Activated CD4-positive, alpha-beta T cell treated with anti-CD3 and anti-CD28 coated beads, Interleukin-2, amount 50 U/mL, for 24 hours (primary cell): ENCODE data around the gene SHC1.

ENCODE experiments used
- DNase-seq, 2 donors: peaks; one replicate each; pipeline ENCODE4 v3.0.0-alpha.2; 2020; ENCODE audit warnings: low read depth in 1 of 2, low spot score in 1 of 2

Gene SHC1

GRCh38 chr1:155008015-155008941 lies 37.7 kb upstream of the SHC1 start:
- DNase-seq, result peak; percentile 41 to 60

GRCh38 chr1:155007251-155007828 lies 36.8 kb upstream of the SHC1 start:
- DNase-seq, result no peak

GRCh38 chr1:155006601-155007101 lies 36.1 kb upstream of the SHC1 start:
- DNase-seq, result peak in 1 of 2 donors; percentile 46

GRCh38 chr1:155005076-155006011 lies 34.8 kb upstream of the SHC1 start:
- no peak for DNase-seq

GRCh38 chr1:155004352-155005075 lies 34.0 kb upstream of the SHC1 start:
- DNase-seq, result no peak

GRCh38 chr1:155003766-155004351 lies 33.3 kb upstream of the SHC1 start:
- no peak for DNase-seq

GRCh38 chr1:155003227-155003765 lies 32.7 kb upstream of the SHC1 start:
- DNase-seq, result no peak

DNA sequence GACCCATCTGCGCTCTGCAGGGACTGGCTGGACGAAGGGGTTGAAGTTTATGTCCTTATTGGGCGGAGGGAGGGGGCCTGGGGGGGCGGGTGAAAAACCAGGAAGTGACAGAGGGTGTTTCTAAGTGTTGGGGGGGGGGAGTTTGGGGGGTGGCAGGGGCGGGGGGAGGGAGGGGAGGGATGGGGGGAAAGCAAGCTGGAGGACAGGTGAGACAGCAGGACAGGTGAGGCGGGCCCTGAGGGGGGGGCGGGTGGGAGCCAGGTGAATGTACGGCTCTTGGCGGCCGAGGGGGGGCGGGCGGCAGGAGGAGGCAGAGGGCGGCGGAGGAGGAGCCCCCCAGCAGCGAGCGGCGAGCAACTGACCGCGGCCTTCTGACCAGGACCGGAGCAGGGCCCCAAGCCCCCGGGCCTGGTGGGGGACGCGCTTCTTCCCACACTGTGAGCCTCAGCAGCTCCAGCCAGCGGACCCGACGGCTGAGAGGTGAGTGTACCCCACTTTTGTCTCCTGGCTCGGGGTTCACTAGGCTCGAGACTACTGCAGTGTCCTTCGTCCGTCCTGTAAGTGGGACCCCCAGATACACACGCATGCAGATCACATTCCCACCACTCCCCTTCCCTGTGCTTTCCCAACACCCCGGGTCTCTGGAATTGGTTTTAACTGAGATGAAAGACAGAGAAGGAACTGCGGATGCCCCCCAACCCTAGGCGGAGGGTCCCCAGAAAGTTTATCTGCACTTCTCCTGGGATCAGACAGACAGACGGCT lies 32.1 kb upstream of the SHC1 start, which contains the start of gene ZBTB7B:
ZBTB7B (plus strand) TSS at position 339 of the 763 bp plus-strand sequence. CDS start 11,859 bp downstream, outside the sequence.
- DNase-seq, result no peak

DNA sequence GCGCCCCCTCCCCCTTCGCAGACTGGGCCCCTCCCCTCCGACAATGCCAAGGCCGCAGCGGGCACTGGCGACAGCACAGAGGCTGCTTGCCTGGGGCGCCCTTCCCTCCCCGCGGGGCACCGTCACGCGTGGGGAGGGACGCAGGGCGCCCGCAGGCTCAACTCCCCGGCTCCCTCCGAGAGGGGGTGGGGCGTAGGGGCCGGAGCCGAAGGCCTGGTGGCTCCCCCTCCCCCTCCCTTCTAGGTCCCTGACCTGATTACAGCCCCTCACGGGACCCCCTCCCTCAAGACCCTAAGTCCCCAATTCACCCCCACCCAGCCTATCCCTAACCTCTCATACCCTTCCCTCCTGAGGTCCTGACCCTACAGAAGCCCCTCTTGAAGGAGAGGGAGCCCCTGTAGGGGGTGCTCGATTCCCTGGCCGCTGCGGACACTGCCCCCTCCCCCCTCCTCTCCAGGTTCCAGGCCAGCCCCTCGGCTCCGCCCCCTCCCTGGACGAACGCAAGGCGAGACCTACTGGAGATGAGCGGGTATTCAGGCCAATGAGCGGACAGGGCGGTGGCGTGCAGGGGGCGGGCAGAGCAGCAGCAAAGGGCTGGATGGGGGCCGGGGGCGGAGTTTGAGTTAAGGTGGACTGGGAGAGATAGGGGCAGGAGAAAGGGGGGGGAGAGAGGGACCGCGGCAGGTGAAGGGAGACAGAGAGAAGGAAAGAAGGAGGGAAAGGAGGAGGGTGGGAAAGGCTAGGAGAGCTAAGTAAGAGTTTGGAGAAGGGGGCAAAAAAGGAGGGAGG lies 31.3 kb upstream of the SHC1 start:
- peak; percentile 95 to 99 for DNase-seq

- DNase-seq, result peak in 1 of 2 donors; percentile 43
Measured at GRCh38 chr1:155001425-155001674, 30.8 kb upstream of the SHC1 start.

GRCh38 chr1:155000726-155001424 lies 30.3 kb upstream of the SHC1 start:
- peak; percentile 58 to 67 for DNase-seq

- DNase-seq, result no peak
Measured at GRCh38 chr1:155000411-155000725, 29.8 kb upstream of the SHC1 start.

GRCh38 chr1:154999571-155000410 lies 29.2 kb upstream of the SHC1 start:
- DNase-seq, result peak in 1 of 2 donors; percentile 49

DNA sequence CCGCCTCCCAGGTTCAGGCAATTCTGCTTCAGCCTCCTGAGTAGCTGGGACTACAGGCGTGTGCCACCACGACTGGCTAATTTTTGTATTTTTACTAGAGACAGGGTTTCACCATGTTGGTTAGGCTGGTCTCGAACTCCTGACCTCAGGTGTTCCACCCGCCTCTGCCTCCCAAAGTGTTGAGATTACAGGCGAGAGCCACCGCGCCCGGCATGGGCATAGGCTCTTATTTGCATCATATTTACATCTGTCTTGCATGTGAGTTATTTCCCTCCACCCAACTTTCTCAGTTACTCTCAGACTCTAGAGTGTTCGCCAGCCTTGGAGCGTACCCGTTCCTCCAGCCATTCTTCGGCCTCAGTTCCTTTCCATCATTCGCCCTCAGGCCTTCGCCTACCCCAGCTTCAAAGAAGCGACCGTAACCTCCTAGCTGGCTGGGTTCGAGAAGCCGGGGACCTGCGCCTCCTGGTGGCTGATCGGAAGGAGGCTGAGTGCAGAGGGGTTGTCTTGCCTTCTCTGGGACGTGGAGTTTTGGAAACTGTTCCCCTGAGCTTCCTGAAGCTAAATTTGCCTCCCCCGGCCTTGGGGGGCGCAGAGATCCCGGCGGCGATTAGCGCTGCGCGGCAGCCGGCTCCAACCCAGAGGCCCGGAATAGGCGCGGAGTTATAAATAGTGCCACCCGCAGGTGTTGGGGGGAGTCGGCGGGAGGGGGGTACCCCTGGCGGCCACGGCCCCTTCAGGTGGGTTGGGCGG lies 28.4 kb upstream of the SHC1 start:
- peak; percentile 61 to 74 for DNase-seq

DNA sequence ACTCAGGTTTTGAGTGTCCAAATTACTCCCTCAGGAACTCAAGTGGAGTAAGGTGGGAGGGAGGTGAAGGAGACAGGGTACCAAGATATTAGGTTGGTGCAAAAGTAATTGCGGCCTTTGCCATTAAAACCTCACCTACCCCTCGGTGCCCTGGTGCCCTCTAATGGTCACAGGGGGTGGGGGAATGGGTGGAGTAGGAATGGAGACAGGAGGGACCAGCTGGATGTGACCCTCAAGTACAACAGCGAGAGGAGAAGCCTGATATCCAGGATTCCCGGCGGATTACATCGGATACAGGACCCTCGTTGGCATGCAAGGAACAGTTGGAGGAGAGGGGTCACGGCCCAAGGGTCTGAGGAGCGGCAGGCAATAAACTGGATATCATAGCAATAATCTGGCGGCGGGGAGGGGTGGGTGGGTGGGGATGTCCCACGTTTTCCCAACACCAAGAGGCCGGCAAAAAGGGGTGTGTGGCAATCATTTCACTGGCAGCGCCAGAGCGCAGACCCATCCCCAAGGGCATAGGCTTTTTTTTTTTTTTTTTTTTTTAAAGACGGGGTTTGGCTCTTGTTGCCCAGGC lies 27.7 kb upstream of the SHC1 start:
- DNase-seq, result no peak
